ENCODE results near the gene NUF2. TPM values are rescaled to one million over a fixed set of nuclear protein-coding genes. Genes with fewer than 3 reads are reported as not detected.

The NUF2 gene
- total RNA-seq, 1 experiment from 2014 or later: 62.1 TPM

- intact Hi-C loops (cut with micrococcal nuclease): no loop called here
- ATAC-seq: no peak
Measured at GRCh38 chr1:163331116-163331515, 9.4 kb downstream of the NUF2 start.

GRCh38 chr1:163335216-163335615, 13.5 kb downstream of the NUF2 start:
- intact Hi-C loops (cut with micrococcal nuclease): no loop called here
- ChIA-PET POLR2A (ENCODE audit: unreplicated experiment) (interaction anchor here (0.7 kb wide), 1 partner anchor 1533 kb away, joined by 3 read pairs; no protein-coding TSS in a partner anchor), CTCF (no interaction called here)
- Histone ChIP-seq H3K79me2 (ENCODE audit: low read length) (no peaks in the 10 kb centered on the region), H3F3A (ENCODE audit: low read length, unreplicated experiment) (no peaks in the 10 kb centered on the region), H3K4me1 (ENCODE audit: insufficient read depth, low read length) (no peaks in the 10 kb centered on the region), H3K9me3 (ENCODE audit: low read length) (no peaks in the 10 kb centered on the region), H3K36me3 (ENCODE audit: low read depth, low read length) (peaks cover 76% of the 10 kb centered on the region), H3K4me3 (ENCODE audit: low read length) (no peak overlapping the region), H2AFZ (ENCODE audit: low read length) (no peak overlapping the region), H4K20me1 (ENCODE audit: low read length) (no peaks in the 10 kb centered on the region), H3K27ac (ENCODE audit: low read length) (no peak overlapping the region), H3K9me2 (replicated peaks; ENCODE audit: low read length) (no peaks in the 10 kb centered on the region), H3K27me3 (ENCODE audit: low read length) (no peaks in the 10 kb centered on the region), H3K4me2 (ENCODE audit: low read length) (no peak overlapping the region), H3K9ac (ENCODE audit: low read length) (no peak overlapping the region)
- no peak for DNase-seq
- ATAC-seq: no peak
- no TSS peak for BruUV-seq (replicated peaks)
- TF ChIP-seq CTCF (conservative IDR thresholded peaks at IDR 0.05; ENCODE audit: low read depth, low read length): no peak
- no peak for TF ChIP-seq EZH2phosphoT487 (IDR thresholded peaks at IDR 0.05; ENCODE audit: borderline replicate concordance, low read length)
- no peak for TF ChIP-seq EZH2 (IDR thresholded peaks at IDR 0.05; ENCODE audit: low read length, unreplicated experiment)

More at GRCh38 chr1:163331116-163331515, 9.4 kb downstream of the NUF2 start:
- Histone ChIP-seq H4K20me1 (ENCODE audit: low read length) (no peaks in the 10 kb centered on the region), H3K9me2 (replicated peaks; ENCODE audit: low read length) (no peaks in the 10 kb centered on the region), H3K4me1 (ENCODE audit: insufficient read depth, low read length) (no peaks in the 10 kb centered on the region), H3K4me2 (ENCODE audit: low read length) (no peak overlapping the region), H3K36me3 (ENCODE audit: low read depth, low read length) (peaks cover 79% of the 10 kb centered on the region), H3F3A (ENCODE audit: low read length, unreplicated experiment) (no peaks in the 10 kb centered on the region), H3K9ac (ENCODE audit: low read length) (no peak overlapping the region), H2AFZ (ENCODE audit: low read length) (no peak overlapping the region), H3K27me3 (ENCODE audit: low read length) (no peaks in the 10 kb centered on the region), H3K79me2 (ENCODE audit: low read length) (no peaks in the 10 kb centered on the region), H3K9me3 (ENCODE audit: low read length) (no peaks in the 10 kb centered on the region), H3K4me3 (ENCODE audit: low read length) (no peak overlapping the region), H3K27ac (ENCODE audit: low read length) (no peak overlapping the region)
- CTCF ChIA-PET: interaction anchor here (0.5 kb wide), 1 partner anchor 9 kb away, joined by 3 read pairs; no protein-coding TSS in a partner anchor
- TF ChIP-seq CTCF (conservative IDR thresholded peaks at IDR 0.05; ENCODE audit: low read depth, low read length) (no peak), EZH2phosphoT487 (IDR thresholded peaks at IDR 0.05; ENCODE audit: borderline replicate concordance, low read length) (no peak), EZH2 (IDR thresholded peaks at IDR 0.05; ENCODE audit: low read length, unreplicated experiment) (no peak)
- BruUV-seq (replicated peaks): no TSS peak
- POLR2A ChIA-PET (ENCODE audit: unreplicated experiment): no interaction called here
- DNase-seq: no peak

- Histone ChIP-seq H3K4me3 (ENCODE audit: low read length) (no peak overlapping the region), H3K27ac (ENCODE audit: low read length) (no peak overlapping the region), H3F3A (ENCODE audit: low read length, unreplicated experiment) (no peaks in the 10 kb centered on the region), H3K27me3 (ENCODE audit: low read length) (no peaks in the 10 kb centered on the region), H3K36me3 (ENCODE audit: low read depth, low read length) (peaks cover 62% of the 10 kb centered on the region), H3K4me1 (ENCODE audit: insufficient read depth, low read length) (no peaks in the 10 kb centered on the region), H4K20me1 (ENCODE audit: low read length) (no peaks in the 10 kb centered on the region), H3K4me2 (ENCODE audit: low read length) (no peak overlapping the region), H3K79me2 (ENCODE audit: low read length) (no peaks in the 10 kb centered on the region), H3K9ac (ENCODE audit: low read length) (no peak overlapping the region), H3K9me2 (replicated peaks; ENCODE audit: low read length) (no peaks in the 10 kb centered on the region), H3K9me3 (ENCODE audit: low read length) (no peaks in the 10 kb centered on the region), H2AFZ (ENCODE audit: low read length) (no peak overlapping the region)
- ATAC-seq (no peak), DNase-seq (no peak)
- intact Hi-C loops (cut with micrococcal nuclease): no loop called here
- BruUV-seq (replicated peaks): no TSS peak
- POLR2A ChIA-PET (ENCODE audit: unreplicated experiment): no interaction called here
- CTCF ChIA-PET: no interaction called here
- no peak for TF ChIP-seq CTCF (conservative IDR thresholded peaks at IDR 0.05; ENCODE audit: low read depth, low read length)
- TF ChIP-seq EZH2phosphoT487 (IDR thresholded peaks at IDR 0.05; ENCODE audit: borderline replicate concordance, low read length): no peak
- TF ChIP-seq EZH2 (IDR thresholded peaks at IDR 0.05; ENCODE audit: low read length, unreplicated experiment): no peak
Measured at GRCh38 chr1:163337631-163338030, 15.9 kb downstream of the NUF2 start.

Measured in PC-3 (cell line).